Smooth muscle cell of the coronary artery (primary cell): Measurements from ENCODE around the gene STX5. TPM values are rescaled to one million over a fixed set of nuclear protein-coding genes. Genes with fewer than 3 reads are reported as not detected.

Source experiments
- total RNA-seq: library from RNA; depleted of rRNA; stranded (reverse); fragments of >200 nt; gene quantifications from 2 replicates; pipeline ENCODE4 v1.2.3, GENCODE V29; 2014; ENCODE audit warnings: low replicate concordance

The STX5 gene
- 45.7 and 50.7 TPM in 2 replicates for total RNA-seq

GRCh38 chr11:62831520-62832335, at the start of gene STX5:
Gene STX5 (minus strand): TSS chr11:62832051. CDS start chr11:62831243, 808 bp downstream.

GRCh38 chr11:62880803-62881578, 49.1 kb upstream of the STX5 start, which contains the start of gene SLC3A2:
Gene SLC3A2 (plus strand): TSS chr11:62880896. CDS start chr11:62881024, 128 bp downstream.

GRCh38 chr11:62839050-62839945, 7.4 kb upstream of the STX5 start, which contains the start of gene WDR74:
Gene WDR74 (minus strand): TSS chr11:62839590. CDS start chr11:62839570, 20 bp downstream.

GRCh38 chr11:62832336-62833234, 734 bp upstream of the STX5 start, which contains the start of gene TEX54:
Gene TEX54 (minus strand): TSS chr11:62832841.

GRCh38 chr11:62805076-62805892, 26.6 kb downstream of the STX5 start, which contains the start of gene NXF1:
Gene NXF1 (minus strand): TSS chr11:62805440. CDS start chr11:62805356, 84 bp downstream.

GRCh38 chr11:62791501-62792201, 40.2 kb downstream of the STX5 start, which contains the start of gene TMEM223:
Gene TMEM223 (minus strand): TSS chr11:62792006. CDS start chr11:62791994, 12 bp downstream.

GRCh38 chr11:62787005-62787759, 44.7 kb downstream of the STX5 start, which contains the start of gene TMEM179B:
Gene TMEM179B (plus strand): TSS chr11:62787402. CDS start chr11:62787432, 30 bp downstream.

GRCh38 chr11:62771144-62772021, 60.5 kb downstream of the STX5 start, which contains the start of gene TAF6L:
Gene TAF6L (plus strand): TSS chr11:62771396. CDS start chr11:62775784, 4,388 bp downstream.

Other genes starting within 250 kb of the STX5 start
- gene TUT1, start 240.5 kb downstream of the STX5 start, total RNA-seq, result 5.4 and 6.5 TPM in 2 replicates
- gene MTA2, start 230.2 kb downstream of the STX5 start, total RNA-seq, result 79.0 and 124 TPM in 2 replicates
- gene EML3, start 219.3 kb downstream of the STX5 start, total RNA-seq, result 10.3 and 20.2 TPM in 2 replicates
- gene ROM1, start 218.8 kb downstream of the STX5 start, total RNA-seq, result 6.7 and 8.4 TPM in 2 replicates
- gene B3GAT3, start 210.1 kb downstream of the STX5 start, total RNA-seq, result 17.2 and 20.3 TPM in 2 replicates
- 211 and 260 TPM in 2 replicates for gene GANAB, start 185.4 kb downstream of the STX5 start, total RNA-seq
- 12.4 and 15.0 TPM in 2 replicates for gene INTS5, start 178.7 kb downstream of the STX5 start, total RNA-seq
- 7.3 and 54.1 TPM in 2 replicates for gene C11orf98, start 166.8 kb downstream of the STX5 start, total RNA-seq
- 7.4 TPM in 2 replicates for gene CSKMT, start 166.7 kb downstream of the STX5 start, total RNA-seq
- gene UQCC3, start 160.4 kb downstream of the STX5 start, total RNA-seq, result 12.1 and 14.4 TPM in 2 replicates
- gene LBHD1, start 159.8 kb downstream of the STX5 start, total RNA-seq, result 0.82 and 2.4 TPM in 2 replicates
- 154 and 462 TPM in 2 replicates for gene UBXN1, start 153.0 kb downstream of the STX5 start, total RNA-seq
- gene LRRN4CL, start 142.5 kb downstream of the STX5 start, total RNA-seq, result 0.45 and 17.7 TPM in 2 replicates
- 34.7 and 65.3 TPM in 2 replicates for gene BSCL2, start 124.6 kb downstream of the STX5 start, total RNA-seq
- not detected in 2 replicates for gene GNG3, start 124.4 kb downstream of the STX5 start, total RNA-seq
- gene HNRNPUL2, start 104.6 kb downstream of the STX5 start, total RNA-seq, result 7.5 and 8.9 TPM in 2 replicates
- gene TTC9C, start 103.6 kb downstream of the STX5 start, total RNA-seq, result 33.1 and 39.7 TPM in 2 replicates
- gene ZBTB3, start 77.9 kb downstream of the STX5 start, total RNA-seq, result 8.0 and 9.4 TPM in 2 replicates
- 93.8 and 114 TPM in 2 replicates for gene POLR2G, start 70.5 kb downstream of the STX5 start, total RNA-seq
- gene TAF6L, start 60.7 kb downstream of the STX5 start, total RNA-seq, result 13.2 and 27.4 TPM in 2 replicates
- gene TMEM179B, start 44.6 kb downstream of the STX5 start, total RNA-seq, result 19.2 and 22.9 TPM in 2 replicates
- 4.6 and 14.6 TPM in 2 replicates for gene TMEM223, start 40.0 kb downstream of the STX5 start, total RNA-seq
- 12.1 and 24.9 TPM in 2 replicates for gene NXF1, start 26.6 kb downstream of the STX5 start, total RNA-seq
- not detected in 2 replicates for gene TEX54, start 790 bp upstream of the STX5 start, total RNA-seq
- 57.8 and 63.7 TPM in 2 replicates for gene WDR74, start 7.5 kb upstream of the STX5 start, total RNA-seq
- gene SLC3A2, start 48.8 kb upstream of the STX5 start, total RNA-seq, result 226 and 293 TPM in 2 replicates
- gene CHRM1, start 89.3 kb upstream of the STX5 start, total RNA-seq, result not detected in 2 replicates
- gene SLC22A6, start 152.9 kb upstream of the STX5 start, total RNA-seq, result not detected in 2 replicates
- gene SLC22A8, start 183.8 kb upstream of the STX5 start, total RNA-seq, result not detected in 2 replicates